Measurements from ENCODE around the gene PARD3B.

The PARD3B gene

GRCh38 chr2:205287316-205287715 lies 742.0 kb downstream of the PARD3B start:
- no peak for DNase-seq

DNA sequence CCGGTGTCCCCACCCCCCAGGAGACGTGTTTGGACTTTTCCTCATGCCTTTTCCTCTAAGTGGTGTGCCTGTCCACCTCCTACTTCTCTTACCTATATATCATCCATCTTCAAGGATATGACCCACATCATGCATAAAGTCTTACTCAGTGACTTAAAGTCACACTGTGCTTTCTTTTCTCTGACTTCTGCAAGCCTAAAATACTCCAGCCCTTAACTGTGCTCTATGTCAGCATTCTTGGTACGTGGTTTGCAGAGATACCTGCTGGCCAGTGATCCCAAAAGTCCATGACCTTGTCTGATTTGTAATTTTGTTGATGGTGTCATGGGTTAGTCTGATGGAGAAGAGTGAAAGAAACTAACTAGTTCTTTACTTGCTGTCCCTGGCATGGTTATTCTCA lies 743.4 kb downstream of the PARD3B start:
- no peak for DNase-seq

DNA sequence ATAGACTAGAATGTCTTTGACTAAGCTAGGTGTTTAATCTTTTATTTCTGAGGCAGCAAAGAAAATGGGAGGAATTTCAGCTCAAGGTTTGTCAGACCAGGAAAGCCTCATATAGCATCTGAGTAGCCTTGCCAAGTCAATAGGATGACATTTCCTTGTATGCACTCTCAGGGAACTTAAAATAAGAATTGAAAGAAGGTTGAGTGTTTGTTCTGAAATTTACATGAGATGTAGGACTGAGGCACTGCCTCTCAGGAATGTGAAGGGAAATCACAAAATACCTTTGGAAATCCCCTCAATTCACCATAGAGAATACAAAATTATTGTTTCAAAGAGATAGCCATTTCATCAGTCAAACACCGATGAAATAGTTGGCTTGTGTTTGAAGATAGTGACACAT lies 745.0 kb downstream of the PARD3B start:
- DNase-seq = no peak

GRCh38 chr2:205292665-205293295 lies 747.5 kb downstream of the PARD3B start:
- no peak for DNase-seq

- DNase-seq = no peak
Measured at GRCh38 chr2:205293559-205293958, 748.3 kb downstream of the PARD3B start.

GRCh38 chr2:205296959-205297358 lies 751.7 kb downstream of the PARD3B start:
- no peak for DNase-seq

DNA sequence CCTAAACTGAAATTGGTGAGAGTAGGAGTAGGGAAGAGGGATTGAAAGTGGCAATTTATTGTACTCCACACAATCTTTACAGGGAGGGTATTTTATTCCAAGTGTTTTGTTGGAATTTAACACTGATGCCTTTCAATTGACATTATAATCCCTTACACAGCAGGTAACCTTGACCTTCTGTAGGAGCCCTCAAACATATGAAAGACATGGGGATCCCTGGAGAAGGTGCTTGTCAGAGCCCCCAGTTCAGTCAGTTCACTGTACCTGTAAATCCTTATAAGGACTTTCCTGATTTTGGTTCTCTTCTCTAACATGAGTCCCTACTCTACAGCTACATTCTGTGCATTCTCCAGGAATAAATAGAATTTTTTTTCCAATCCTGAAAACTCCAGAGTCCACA lies 752.1 kb downstream of the PARD3B start:
- no peak for DNase-seq

DNA sequence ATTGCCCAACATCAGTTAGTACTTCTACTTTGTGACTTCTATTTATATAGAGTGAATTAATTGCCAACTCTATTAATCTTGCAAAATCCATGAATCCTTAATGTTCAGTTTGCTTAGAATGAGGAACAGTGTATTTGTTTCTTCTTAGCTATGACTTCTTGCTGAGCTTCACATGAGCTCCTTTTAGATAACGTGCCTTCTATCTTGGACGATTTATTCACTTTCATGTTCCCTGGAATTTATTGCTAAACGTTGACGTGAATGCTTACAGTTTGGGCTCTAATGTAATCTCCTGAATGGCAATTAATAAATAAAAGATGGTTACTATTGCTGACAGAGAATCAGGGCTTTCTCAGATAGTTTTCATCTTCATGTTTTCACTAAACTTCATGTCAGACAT lies 752.6 kb downstream of the PARD3B start:
- DNase-seq = no peak

GRCh38 chr2:205311201-205311600 lies 765.9 kb downstream of the PARD3B start:
- DNase-seq = peak; percentile 14

DNA sequence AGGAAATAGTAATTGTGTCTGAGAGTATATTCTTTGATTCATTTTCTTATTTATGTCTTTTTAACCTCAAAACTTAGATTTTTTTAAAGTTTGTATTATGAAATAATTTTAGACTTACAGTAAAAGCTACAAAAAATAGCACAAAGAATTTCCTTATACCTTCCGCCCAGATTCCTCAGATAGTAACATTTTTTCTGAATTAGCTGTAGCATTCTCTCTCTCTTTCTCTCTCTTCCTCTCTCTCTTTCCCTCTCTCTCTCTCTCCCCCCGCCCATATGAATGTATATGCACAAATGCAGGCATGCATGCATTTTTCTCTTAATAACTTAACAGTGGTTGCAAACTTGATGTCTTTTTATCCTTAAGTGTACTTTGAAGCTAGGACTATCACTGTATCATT lies 776.0 kb downstream of the PARD3B start:
- DNase-seq = peak; percentile 84

- DNase-seq = no peak
Measured at GRCh38 chr2:205323929-205324328, 778.7 kb downstream of the PARD3B start.

DNA sequence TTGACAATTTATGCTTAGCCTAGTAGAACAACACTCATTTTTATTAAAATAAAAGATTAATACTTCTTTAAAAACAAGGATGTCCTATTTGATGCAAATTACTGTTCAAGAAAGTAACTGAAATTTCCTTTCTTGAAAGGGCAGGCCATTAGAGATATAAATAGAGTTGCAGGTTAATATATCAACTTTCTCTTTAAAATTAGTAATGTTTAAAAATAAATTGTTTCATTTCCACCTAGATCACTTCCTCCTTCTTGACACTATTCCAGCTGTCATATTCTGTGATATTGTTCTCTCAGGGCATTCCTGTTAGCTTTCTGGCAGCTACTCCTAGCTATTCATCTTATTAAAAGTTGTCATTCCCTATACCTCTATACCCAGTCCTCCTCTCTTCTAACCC lies 779.1 kb downstream of the PARD3B start:
- DNase-seq = no peak

DNA sequence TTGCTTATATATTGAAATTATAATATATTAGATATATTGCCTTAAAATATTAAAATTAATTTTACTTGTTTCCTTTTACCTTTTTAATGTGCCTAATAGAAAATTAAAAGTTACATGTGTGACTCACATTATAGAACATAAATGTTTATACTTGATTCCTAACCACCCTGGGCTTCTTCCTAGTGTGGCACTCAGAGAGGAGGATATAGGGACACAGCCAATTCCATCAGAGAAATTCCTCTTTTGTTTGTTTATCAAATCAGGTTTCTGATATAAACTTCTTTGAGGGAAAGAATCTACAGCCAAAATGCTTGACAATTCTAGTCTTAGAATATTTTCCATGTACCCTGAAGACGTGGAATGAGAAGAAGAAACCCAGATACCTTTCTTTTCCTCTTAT lies 788.1 kb downstream of the PARD3B start:
- no peak for DNase-seq

DNA sequence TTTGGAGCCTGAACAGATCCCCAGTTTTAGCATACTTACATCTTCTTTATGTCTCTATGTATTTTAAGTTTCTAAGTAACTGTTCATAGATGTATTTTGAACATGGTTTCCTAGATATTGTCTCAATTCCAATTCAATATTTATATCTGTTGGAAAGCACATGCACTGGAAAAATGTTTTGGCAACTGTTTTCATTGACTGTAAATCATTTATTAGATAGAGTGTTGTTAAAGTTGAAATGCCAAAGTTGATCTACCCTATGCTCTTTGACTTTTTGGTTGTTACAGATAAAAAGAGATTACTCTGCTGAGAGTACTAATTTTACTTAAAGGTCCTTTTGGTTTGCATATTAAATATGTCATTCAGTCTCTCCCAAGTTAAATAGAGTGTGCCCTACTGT lies 792.0 kb downstream of the PARD3B start:
- no peak for DNase-seq

GRCh38 chr2:205338156-205338555 lies 792.9 kb downstream of the PARD3B start:
- DNase-seq = no peak

DNA sequence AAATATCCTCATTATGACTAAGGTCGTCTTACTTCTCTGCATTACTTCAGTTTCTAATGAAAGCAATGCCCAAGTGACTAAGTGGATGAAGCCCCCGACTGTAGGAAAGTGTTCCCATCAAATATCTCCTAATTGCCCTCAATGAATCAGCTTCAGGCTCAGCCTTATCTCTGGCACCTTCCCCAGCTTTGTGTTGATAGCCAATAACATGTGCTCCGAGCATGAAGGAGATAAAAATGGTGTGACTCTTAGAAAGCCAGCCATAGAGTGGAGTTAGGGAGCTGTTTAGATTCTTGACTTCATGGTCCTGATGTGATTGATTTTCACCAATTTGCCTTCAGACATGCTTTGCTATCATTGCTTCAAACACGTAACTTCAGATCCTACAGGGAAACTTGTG lies 797.8 kb downstream of the PARD3B start:
- no peak for DNase-seq

- DNase-seq = no peak
Measured at GRCh38 chr2:205346649-205347048, 801.4 kb downstream of the PARD3B start.

- DNase-seq = peak; percentile 14
Measured at GRCh38 chr2:205347899-205348298, 802.6 kb downstream of the PARD3B start.

DNA sequence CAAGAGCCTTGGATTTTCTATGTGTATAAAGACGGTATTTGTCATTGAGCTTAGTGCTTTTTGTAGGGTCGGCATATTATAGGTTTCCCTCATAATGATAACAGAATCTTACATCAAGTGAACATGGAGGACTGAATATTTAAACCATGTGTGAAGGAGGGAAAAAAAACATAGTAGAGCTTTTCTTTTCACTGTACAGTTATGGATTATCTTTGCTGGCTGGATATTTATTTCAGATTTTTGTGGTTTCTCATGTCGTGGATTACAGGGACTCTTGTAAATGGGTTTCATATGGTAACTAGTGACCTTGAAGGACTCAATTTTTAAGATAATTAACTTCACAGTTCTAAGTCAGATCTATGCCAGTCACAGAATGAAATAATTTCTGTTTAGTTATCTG lies 806.8 kb downstream of the PARD3B start:
- DNase-seq = peak; percentile 64

- DNase-seq = peak; percentile 74
Measured at GRCh38 chr2:205352593-205352992, 807.3 kb downstream of the PARD3B start.

- no peak for DNase-seq
Measured at GRCh38 chr2:205357732-205358131, 812.5 kb downstream of the PARD3B start.

DNA sequence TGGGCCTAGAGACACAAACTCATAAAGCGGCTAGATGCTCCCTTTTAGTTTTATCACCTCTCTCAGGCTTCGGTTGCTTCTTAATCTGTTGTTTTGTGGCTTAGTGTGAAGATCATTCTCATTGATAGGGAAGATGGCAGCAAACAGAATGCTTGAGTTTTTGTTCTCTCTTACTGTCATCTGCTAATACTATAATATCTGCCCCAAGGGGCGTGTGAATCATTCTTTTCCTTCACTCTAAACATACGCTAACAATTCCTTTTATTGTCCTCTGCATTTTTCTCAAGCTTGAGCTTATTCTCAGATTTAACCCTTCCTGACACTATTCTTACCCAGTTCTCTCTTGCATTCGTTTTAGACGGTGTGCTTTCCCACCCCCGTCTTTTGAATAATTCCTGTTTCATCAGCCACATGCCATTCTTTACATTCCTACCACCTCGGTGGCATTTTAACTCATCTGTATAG lies 813.1 kb downstream of the PARD3B start:
- peak; percentile 82 for DNase-seq

DNA sequence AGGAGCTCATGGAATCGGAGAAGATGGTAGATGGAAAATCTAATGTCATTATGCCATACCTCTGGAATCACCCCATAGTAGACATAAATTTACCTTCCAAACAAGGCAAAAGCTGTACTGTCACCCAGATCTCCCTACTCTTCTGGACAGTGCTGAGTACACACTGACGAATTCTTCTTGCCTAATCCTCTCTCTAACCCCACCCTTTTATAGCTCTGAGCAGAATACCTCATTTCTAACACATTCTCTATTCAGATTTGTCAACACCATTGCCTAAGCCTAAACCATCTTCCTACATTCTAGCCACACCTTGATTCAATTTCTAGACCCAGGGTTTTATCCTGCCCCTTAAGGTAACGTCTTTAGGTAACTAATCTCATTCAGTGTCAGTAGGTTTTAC lies 816.0 kb downstream of the PARD3B start:
- DNase-seq = no peak

- no peak for DNase-seq
Measured at GRCh38 chr2:205361970-205362369, 816.7 kb downstream of the PARD3B start.

DNA sequence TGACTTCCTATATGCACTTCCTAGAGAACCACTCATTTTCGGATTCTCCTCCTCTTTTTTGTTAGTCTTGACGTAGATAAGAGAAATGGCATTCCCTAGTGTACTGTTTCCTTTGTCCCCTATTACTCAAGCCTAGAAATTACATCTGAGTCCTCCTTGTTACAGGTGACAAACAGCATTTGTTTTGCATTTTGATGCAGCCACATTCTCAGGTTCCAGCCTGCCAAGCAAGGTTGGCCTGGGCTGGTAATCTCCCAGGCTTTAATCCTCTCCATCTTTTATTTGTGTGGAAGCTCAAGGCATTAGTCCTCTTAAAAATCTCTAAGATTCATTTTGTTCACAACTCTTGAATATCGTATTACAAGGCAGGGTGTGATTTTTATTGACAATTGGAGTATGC lies 819.0 kb downstream of the PARD3B start:
- DNase-seq = no peak
